Right ventricle myocardium superior (tissue), 1 donor: Measurements from ENCODE around the gene PTPRCAP. TPM values are rescaled to one million over a fixed set of nuclear protein-coding genes. Genes with fewer than 3 reads are reported as not detected.
"Not testable (repeated sequence)": the region's sequence is repeated elsewhere in the genome, so short reads cannot be mapped to it uniquely, and the experiment has no call there.

Experiments
- ATAC-seq: fragments of 200-7000 bp; cut with Tn5 transposase; one replicate; pipeline ENCODE4 v1.9.1; 2020; ENCODE audit warnings: mild to moderate bottlenecking; ENCODE audit not compliant: poor library complexity
- DNase-seq: peaks from one replicate; pipeline ENCODE4 v3.0.0-alpha.2; 2020
- intact Hi-C: fragments of 100-400 bp; cut with DNase I; formaldehyde crosslinking; loops from one replicate; pipeline ENCODE4 v1.11.2; 2022
- total RNA-seq: library from RNA; stranded (reverse); fragmentation: NEBNext Ultra II Directional; extraction: Animal tissue kit (Norgen Biotek cat#: 25700); gene quantifications from one replicate; pipeline ENCODE4 v1.2.1, GENCODE V29; 2021
- donor health status: DM: no; HTN: yes; CAD: no; lungs with severe emphysema.

Gene PTPRCAP
- total RNA-seq, 1 donor from 2014 or later = 1.0 TPM

DNA sequence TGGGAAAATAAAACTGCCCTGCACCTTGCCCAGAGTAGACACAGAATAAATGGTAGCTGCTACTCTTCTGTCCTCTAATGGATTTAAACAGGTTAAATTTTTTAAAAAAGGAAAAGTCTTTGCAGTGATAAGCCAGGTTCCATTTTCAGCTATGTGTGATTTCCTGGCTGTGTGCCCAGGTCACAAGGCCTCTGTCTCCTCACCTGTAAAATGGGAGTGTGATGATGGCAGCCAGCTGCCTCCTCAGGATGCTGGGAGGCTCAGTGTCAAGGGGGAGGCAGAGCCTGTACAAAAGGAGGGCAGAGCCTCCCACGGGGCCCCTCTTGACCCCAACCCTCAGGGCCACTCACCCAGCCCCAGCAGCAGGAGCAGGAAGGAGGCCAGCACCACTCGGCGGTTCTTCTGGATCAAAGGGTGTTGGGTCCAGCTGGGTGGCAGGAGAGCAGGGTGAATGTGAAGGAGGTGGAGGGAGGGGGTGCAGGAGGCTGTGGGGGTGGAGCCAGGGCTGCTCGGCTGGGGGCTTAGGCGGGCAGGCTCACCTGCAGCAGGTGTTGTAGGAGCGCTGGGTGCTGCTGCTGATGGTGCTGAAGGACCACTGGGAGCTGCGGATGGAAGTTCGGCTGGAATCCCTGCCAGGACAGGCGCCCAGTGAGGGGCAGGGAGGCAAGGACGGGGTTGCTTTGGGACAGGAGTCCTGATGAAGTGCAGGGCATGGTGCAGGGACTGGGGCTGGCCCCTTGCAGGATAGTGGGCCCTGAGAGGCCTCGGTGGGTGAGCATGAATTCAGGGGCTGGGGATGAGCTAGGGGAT lies 29.7 kb upstream of the PTPRCAP start:
- DNase-seq (peak; percentile 36), ATAC-seq (no peak)
- intact Hi-C loops = loop anchor here (5.0 kb wide), 1 partner anchor 40 kb away; the partner anchor contains the start of genes CDK2AP2 and PITPNM1

DNA sequence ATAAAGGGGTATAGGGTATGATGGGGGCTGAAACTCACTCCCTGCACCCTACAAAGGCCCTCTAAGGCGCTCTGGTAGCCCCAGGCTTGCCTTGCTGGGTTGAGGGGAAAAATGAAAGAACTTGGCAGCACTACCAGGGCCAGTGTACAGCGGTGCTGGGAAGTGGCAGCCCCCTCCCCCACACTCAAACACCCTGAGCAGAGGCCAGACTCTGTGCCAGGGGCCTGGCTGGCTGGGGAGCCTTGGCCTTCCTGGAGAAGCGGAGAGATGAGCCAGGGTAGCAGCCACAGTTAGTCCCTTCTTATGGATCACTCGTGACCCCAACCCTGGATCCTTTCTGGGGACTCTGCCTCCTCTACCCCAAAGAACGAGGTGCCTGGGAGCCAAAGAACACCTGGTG lies 28.9 kb upstream of the PTPRCAP start:
- DNase-seq (peak; percentile 24), ATAC-seq (no peak)
- intact Hi-C loops = loop anchor here (5.0 kb wide), 1 partner anchor 41 kb away; the partner anchor contains the start of genes CDK2AP2 and PITPNM1

DNA sequence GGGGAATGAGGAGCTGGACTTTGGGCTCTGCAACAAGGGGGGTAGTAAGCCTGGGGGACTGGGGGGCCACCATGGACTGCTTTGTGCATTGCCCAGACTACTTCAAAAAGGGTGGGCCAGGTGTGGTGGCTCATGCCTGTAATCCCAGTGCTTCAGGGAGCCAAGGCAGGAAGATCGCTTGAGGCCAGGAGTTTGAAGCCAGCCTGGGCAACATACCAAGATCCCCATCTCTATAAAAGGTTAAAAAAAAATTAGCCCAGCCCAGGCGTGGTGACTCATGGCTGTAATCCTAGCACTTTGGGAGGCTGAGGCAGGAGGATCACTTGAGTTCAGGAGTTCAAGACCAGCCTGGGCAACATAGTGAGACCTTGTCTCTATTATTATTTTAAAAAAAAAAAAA lies 28.0 kb upstream of the PTPRCAP start:
- not testable (repeated sequence) for ATAC-seq
- DNase-seq = peak; percentile 4
- intact Hi-C loops = loop anchor here (5.0 kb wide), 1 partner anchor 42 kb away; the partner anchor contains the start of genes CDK2AP2 and PITPNM1

DNA sequence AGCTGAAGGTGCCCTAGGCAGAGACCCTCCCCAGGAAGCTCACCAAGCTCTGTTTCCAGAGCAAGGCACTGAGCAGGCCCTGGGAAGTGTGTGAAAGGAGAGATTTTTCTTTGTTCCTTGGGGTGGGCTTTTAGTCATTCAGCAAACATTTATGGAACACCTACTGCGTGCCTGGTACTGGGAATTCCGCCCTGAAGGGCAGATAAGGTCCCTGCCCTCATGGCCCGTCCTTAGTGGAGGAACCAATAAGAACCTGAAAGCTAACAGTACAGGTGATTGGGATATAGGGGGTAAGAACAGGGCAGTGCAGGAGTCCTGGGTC lies 27.7 kb upstream of the PTPRCAP start:
- DNase-seq (no peak), ATAC-seq (no peak)
- intact Hi-C loops = loop anchor here (5.0 kb wide), 1 partner anchor 42 kb away; the partner anchor contains the start of genes CDK2AP2 and PITPNM1

DNA sequence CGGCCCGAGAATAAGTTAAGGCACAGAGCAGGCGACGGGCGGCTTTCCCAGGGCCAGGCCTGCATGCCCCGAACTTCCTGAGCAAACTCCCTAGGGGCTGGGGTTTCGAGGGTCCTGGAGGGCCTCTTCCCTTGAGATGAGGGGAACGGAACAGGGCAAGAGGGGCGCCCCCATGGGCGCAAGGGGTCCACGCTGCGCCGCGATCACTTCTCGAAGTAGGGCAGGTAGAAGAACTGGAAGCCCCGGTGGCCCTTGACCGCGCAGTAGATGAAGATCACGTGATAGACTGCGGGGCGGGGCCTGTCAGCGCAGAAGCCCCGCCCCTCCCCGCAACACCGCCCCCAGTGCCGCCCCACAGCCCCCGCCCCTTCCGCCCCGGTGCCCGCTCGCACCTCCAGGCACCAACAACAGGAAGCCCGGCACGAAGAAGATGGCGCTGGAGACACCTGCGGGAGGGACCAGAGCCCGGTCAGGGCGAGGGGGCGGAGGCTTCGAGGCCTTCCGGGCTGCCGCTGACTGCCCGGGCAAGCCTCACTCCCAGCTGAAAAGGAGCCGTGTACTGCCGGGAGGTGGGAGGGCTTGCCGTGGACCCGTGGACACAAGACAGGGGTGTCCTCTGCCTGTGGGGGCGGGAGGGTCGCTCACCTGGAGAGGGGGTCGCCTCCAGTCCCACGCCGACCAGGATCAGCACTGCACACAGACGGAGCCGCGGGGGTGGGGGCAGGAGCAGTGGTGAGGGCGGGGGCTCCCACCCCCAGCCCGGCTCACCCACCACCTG lies 27.1 kb upstream of the PTPRCAP start:
- DNase-seq (peak; percentile 91), ATAC-seq (peak; percentile 75)
- intact Hi-C loops = loop anchor here (5.0 kb wide), 1 partner anchor 43 kb away; the partner anchor contains the start of genes CDK2AP2 and PITPNM1

DNA sequence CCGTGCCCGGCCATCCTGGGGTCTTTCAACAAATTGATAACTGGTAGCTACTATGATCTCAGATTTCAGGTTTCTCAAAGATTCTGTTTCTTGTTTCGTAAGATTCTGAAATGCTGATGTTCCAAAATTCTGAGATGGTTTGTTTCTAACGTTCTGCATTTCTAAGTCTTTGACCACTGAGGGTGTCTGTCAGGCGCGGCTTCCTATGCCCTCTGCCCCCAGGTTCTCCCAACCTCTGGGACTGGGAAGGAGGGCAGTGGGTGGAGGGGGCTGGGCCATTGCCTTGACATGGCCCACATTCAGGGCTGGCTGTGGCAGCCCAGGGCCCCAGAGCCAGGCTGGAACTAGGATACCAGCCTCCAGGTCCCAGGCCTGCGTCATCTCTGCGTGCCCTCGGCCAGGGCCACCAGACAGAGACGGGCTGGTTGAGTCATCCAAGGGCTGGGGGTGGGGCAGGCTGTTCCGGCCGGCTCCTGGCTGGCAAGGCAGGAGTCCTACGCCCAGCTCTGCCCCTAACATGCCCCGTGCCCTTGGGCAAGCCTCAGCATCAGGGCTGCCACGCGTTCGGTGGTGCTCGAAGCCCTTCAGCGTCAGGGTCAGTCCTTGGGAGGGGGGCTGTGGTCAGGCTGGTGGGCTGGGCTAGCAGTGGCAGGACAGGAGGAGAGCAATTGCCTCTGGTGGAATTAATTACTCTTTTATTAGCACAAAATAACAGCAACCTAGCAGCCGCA lies 26.4 kb upstream of the PTPRCAP start:
- DNase-seq (peak; percentile 77), ATAC-seq (peak; percentile 28)
- intact Hi-C loops = no loop called here

DNA sequence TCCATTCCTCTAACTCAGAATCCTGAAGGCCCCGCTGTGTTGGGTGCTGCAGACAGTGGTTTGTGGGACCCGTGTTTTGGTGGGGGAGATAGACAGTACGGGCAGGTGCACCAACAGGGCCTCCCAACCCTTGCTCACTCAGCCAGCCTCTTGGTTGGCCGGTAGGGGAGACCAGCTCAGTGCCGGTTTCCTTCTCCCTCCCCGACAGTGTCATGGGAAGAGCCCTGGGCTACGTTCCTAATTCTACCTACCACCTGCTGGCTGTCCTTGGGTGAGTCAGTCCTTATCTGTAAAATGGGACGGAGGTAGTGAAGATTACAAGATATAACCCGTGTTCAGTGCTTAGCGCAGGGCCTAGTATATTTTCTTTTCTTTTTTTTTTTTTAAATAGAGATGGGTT lies 25.7 kb upstream of the PTPRCAP start:
- DNase-seq (peak; percentile 20), ATAC-seq (no peak)
- intact Hi-C loops = no loop called here

DNA sequence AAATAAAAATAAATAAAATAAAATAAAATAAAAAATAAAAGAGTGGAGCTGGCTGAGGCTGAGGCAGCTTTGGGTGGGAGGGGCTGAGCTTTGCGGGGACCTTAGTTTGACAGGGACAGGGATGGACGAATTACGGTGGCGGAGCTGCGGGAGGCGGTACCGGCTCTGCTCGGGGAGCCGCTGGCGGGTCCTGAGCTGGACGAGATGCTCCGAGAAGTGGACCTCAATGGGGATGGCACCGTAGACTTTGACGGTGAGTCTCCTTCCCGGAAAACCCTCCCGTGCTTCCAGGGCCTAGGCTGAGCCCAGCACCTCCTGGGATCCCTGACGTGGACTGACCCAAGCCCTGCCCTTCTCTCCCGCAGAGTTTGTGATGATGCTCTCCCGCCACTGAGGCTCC lies 20.8 kb upstream of the PTPRCAP start:
- ATAC-seq = no peak
- intact Hi-C loops = no loop called here
- DNase-seq = peak; percentile 30

DNA sequence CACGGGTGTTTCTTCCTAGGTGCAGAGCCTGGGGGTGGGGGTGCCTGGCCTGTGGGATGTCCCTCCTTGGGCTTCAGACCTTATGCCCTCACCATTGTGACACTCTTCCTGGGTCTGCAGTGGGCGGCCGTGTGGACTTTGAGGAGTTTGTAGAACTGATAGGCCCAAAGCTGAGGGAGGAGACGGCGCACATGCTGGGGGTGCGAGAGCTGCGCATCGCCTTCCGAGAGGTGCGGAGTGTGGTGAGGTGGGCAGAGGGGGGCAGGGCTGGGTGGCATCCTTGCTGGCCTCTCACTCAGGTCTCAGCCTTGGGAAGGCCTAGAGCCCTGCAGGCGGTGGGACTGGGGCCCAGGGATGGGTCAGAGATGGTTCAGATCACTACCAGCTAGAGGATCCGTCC lies 20.0 kb upstream of the PTPRCAP start:
- intact Hi-C loops = no loop called here
- DNase-seq (peak; percentile 26), ATAC-seq (no peak)

DNA sequence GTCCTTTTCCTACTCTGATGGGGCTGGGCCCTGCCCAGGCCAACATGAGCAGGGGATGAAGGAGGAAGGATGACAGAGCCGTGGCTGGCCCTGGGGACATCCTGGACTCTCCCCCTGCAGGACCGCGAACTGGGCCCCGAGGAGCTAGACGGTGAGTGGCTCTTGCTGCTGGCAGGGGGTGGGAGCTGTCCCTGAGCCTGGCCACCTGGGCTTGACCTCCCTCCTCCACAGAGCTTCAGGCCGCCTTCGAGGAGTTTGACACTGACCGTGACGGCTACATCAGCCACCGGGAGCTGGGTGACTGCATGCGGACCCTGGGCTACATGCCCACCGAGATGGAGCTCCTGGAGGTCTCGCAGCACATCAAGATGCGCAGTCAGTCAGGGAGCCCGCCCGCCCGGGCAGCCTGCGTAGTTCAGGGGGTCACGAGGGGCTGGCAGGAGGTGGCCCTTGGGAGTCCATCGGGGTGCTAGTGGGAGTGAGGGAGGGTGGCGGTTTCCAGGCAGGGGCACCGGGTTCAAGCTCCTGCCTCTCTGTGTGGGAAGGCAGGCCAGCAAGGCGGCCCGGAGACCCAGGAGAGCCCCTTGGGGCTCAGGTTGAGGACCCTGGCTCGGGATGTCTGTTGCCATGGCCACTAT lies 18.7 kb upstream of the PTPRCAP start:
- peak; percentile 31 for DNase-seq
- ATAC-seq = no peak
- intact Hi-C loops = no loop called here

DNA sequence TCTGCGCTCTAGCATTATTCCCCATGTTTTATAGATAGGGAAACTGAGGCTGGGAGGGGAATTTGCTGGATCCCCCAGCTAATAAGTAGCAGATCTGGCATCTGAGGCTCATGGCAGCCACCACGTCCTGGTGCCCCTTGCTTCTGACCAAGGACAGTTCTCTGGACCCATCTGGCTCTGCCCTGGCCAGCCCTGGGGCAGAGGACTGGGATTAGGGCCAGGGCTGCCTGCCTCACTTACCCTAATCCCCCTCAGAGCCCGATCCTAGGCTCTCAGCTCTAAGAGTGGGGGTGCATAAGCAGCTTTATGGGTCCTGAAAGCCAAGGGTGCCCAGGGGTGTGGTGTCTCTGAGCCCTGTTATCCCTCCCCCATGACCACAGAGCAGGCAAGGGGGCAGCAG lies 17.6 kb upstream of the PTPRCAP start, which contains the start of gene CABP4:
TSS of gene CABP4 (plus strand) at position 301 of the 400 bp plus-strand sequence. CDS start at position 371, 70 bp downstream.
- DNase-seq (peak; percentile 27), ATAC-seq (no peak)
- intact Hi-C loops = no loop called here

DNA sequence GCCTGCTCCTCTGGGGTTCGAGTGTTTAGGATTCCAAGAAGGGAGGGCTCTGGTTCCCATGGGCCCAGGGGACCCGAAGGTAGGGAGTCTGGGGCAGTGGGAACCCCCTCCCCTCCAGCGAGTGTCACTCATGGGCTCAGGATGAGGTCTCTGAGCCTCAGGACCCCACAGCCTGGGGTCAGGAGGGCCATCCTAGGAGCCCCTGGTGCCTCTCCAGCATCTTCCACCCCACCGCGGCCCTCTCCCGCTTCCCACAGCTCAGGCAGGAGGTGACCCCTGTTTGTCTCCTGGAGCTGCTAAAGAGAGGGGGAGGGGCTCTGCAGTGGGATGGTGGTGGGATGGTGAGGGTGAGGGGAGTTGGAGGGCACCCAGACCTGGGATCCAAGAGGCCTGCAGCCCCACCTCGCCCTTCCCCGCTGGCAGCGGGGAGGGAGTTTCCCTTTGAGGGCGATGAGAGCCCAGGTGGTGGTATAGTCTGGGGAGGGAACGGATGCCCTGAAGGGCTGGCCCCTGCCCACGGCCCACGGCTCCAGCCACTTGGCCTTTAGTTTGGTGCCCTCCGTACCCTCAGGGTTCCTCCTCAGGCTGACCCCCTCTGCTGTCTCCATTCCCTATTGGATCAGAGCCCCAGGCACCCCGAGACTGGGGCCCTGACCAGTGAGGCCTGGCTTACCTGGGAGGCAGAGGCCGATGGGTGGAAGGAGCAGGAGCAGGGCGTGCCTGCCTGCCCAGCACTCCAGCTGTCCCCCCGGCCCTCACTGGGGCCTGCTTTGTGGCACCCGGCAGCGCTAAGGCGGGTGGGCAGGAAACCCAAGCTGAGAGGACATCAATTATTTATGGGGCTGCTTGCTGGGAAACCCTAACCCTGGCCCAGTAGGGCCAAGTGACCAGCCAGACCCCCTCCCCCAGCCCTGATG lies 16.6 kb upstream of the PTPRCAP start:
- intact Hi-C loops = no loop called here
- no peak for ATAC-seq
- no peak for DNase-seq

DNA sequence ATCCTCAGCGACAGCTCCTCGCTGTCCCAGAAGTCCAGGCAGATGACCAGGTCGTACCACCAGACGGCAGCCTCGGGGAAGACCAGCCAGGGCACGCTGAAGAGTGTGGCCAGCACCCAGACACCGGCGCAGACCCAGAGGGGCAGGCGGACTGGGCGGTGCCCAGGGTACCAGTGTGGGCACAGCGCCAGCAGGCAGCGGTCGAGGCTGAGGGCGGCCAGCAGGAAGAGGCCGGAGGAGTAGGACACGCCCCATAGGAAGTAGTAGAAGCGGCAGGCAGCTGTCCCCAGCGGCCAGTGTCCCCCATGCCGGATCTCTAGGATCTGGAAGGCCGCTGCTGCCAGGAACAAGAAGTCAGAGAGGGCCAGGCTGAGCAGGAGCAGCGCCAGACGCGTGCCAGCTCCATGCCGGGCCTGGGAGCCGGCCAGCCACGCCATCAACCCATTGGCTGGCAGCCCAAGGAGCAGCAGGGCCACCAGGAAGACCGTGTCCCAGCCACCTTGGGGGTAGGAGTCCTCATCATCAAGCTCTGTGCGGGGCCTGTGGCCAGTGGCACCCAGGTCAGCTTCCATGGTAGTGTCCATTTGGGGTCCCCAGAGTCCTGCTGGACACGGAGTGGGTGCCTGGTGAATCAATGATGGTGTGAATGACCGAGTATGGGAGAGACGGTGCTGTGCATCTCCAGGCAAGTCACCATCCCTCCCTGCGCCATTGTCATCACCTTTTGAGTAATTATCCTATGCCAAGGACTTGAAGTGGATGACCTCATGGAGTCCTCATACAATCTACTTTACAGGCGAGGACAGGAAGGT lies 14.9 kb upstream of the PTPRCAP start, which contains the start of gene GPR152:
TSS of gene GPR152 (minus strand) at position 589 of the 812 bp plus-strand sequence. CDS start at position 584, 5 bp downstream.
- DNase-seq (peak; percentile 67), ATAC-seq (peak; percentile 44)
- intact Hi-C loops = no loop called here

DNA sequence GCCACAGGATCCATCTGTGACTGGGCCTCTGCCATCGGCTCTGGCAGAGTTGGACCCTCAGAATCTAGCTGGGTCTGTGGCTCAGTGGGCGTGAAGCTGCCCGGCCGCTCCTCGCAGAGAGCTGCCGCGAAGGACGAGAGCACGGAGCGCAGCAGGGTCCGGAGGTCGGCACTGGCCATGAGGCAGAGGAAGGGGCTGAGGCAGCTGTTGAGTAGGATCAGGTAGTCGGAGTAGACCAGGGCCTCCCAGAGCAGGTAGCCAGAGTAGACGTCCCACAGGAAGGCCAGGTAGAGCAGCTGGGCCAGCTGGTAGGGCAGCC lies 14.1 kb upstream of the PTPRCAP start:
- ATAC-seq (no peak), DNase-seq (no peak)
- intact Hi-C loops = no loop called here

DNA sequence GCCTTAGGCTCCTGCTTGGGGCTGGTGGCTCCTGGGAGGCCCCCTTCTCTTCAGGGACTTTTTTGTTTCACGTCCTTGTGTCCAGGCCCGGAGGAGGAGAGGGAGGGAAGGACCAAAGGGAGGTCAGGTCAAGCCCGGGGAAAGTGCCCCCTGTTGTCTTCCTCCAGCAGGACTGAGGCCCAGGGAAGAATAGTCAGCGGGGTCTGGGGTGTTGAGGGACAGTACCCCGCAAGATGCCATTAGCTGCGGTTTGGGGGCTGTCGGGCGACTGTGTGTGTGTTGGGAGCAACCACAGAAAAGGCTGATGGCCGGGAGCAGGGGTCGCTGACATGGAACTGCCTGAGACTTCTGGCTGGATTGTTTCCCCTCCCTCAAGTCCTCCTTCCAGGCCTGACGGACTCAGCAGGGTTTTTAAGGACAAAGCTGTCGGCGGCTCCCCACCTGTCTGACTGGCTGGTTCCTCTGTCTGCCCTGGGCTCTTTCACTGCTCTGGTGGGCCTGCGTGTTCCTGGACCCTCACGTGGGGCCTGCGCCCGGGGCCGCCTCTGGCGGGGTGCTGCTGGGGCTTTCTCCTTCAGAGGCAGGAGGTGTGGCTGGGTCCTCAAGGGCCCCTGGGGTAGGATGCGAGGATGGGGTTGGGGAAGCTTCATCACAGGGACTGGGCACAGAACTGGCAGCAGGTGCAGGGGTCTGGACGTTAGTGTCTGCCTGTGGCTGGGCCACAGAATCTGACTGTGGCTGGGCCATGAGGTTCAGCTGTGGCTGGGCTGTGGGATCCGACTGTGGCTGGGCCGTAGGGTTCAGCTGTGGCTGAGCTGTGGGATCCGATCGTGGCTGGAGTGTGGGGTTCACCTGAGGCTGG lies 13.5 kb upstream of the PTPRCAP start:
- DNase-seq (no peak), ATAC-seq (no peak)
- intact Hi-C loops = no loop called here
